Ishikawa (cell line): ENCODE results near the gene MSMP.

Source experiments
- CREB1 ChIP-seq: IDR thresholded peaks from 2 replicates; pipeline ENCODE4 v1.6.1; 2012; ENCODE audit warnings: low read depth
- EGR1 ChIP-seq: IDR thresholded peaks from 2 replicates; pipeline ENCODE4 v1.6.1; 2012
- EP300 ChIP-seq: IDR thresholded peaks from 2 replicates; pipeline ENCODE4 v1.6.1; 2012; ENCODE audit warnings: borderline replicate concordance
- FOXM1 ChIP-seq: IDR thresholded peaks from 2 replicates; pipeline ENCODE4 v1.6.1; 2012; ENCODE audit warnings: low read depth, borderline replicate concordance
- NFIC ChIP-seq: IDR thresholded peaks from 2 replicates; pipeline ENCODE4 v1.6.1; 2012
- REST ChIP-seq: IDR thresholded peaks from 2 replicates; pipeline ENCODE4 v1.6.1; 2012; ENCODE audit warnings: low read depth, mild to moderate bottlenecking
- TAF1 ChIP-seq: IDR thresholded peaks from 2 replicates; pipeline ENCODE4 v1.6.1; 2012; ENCODE audit warnings: low read depth, mild to moderate bottlenecking
- TCF12 ChIP-seq: IDR thresholded peaks from 2 replicates; pipeline ENCODE4 v1.6.1; 2012; ENCODE audit warnings: low read depth
- ZBTB7A ChIP-seq: IDR thresholded peaks from 2 replicates; pipeline ENCODE4 v1.6.1; 2012; ENCODE audit warnings: low read depth
- TF ChIP-seq, protein P1 (sequence below): IDR thresholded peaks from 2 replicates; pipeline ENCODE4 v1.6.1; 2012
- TF ChIP-seq, protein P2 (sequence below): IDR thresholded peaks from 2 replicates; pipeline ENCODE4 v1.6.1; 2012

The MSMP gene

GRCh38 chr9:35705372-35705771, 48.7 kb downstream of the MSMP start:
- TF ChIP-seq REST (no peak), ZBTB7A (no peak), CREB1 (no peak), FOXM1 (no peak), TCF12 (no peak), EGR1 (no peak), NFIC (no peak), EP300 (no peak), TAF1 (no peak)
- TF ChIP-seq, protein P1, sequence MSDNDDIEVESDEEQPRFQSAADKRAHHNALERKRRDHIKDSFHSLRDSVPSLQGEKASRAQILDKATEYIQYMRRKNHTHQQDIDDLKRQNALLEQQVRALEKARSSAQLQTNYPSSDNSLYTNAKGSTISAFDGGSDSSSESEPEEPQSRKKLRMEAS: no peak

GRCh38 chr9:35703906-35704672, 50.0 kb downstream of the MSMP start:
- no peak for TF ChIP-seq REST
- TF ChIP-seq, protein P2, sequence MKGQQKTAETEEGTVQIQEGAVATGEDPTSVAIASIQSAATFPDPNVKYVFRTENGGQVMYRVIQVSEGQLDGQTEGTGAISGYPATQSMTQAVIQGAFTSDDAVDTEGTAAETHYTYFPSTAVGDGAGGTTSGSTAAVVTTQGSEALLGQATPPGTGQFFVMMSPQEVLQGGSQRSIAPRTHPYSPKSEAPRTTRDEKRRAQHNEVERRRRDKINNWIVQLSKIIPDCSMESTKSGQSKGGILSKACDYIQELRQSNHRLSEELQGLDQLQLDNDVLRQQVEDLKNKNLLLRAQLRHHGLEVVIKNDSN: no peak
